ENCODE measurements around the gene HSPA12B. TPM values are rescaled to one million over a fixed set of nuclear protein-coding genes. Genes with fewer than 3 reads are reported as not detected.

HSPA12B gene
- total RNA-seq, 4 donors from 2014 or later, result 0.75 to 4.1 (median 2.7) TPM

DNA sequence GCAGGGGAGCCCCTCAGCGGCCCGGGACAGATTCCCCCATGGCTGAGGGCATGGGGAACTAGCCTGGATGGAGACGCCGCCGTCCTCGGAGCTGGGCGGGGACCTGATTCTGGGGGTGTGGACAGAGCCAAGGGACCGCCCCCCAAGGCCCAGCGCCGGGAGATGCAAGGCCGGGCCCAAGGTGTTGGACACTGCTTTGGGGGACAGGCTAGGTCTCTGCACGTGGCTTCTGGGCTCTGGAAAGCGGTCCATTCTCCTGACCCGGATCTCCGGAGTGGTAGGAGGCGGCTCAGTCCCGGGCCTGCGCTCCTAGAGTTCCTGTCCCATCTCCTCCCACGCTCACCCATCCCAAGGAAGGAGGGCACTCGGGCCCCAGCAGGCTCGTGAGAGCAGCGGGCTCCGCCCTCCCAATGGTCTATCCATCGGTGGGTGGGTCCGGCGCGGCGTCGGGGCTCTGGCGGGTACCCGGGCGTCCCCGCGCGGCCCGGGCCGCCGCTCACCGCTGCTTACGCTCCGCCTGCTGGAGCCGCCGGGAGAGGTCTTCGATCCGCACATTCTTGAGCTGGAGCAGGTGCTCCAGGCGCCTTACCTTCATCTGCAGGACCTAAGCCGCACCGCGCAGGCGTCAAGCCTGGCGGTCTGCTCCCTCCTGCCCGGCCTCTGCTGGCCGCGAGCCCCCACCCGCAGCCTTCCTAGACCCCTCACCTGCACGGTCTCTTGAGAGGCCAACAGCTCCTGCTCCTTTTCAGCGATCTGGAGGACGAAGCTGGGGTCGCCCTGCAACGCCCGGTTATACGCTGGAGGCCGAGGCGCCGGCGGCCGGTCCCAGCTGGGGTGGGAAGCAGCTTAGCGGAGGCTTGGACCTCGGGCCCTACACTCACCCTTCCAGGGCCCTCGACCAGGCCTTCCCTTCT is 45.5 kb downstream of the HSPA12B start:
- Histone ChIP-seq H3K27ac (peak overlapping the region in 1 of 4 donors; percentile 36), H3K4me3 (peak overlapping the region; percentile 22 to 51 (median 36)), H3K4me1 (peaks cover 5 to 25% (median 19%) of the 10 kb centered on the region in 4 donors), H3K9me3 (no peaks in the 10 kb centered on the region), H3K27me3 (peaks cover 16% of the 10 kb centered on the region), H3K36me3 (no peaks in the 10 kb centered on the region)
- TF ChIP-seq, protein P1, sequence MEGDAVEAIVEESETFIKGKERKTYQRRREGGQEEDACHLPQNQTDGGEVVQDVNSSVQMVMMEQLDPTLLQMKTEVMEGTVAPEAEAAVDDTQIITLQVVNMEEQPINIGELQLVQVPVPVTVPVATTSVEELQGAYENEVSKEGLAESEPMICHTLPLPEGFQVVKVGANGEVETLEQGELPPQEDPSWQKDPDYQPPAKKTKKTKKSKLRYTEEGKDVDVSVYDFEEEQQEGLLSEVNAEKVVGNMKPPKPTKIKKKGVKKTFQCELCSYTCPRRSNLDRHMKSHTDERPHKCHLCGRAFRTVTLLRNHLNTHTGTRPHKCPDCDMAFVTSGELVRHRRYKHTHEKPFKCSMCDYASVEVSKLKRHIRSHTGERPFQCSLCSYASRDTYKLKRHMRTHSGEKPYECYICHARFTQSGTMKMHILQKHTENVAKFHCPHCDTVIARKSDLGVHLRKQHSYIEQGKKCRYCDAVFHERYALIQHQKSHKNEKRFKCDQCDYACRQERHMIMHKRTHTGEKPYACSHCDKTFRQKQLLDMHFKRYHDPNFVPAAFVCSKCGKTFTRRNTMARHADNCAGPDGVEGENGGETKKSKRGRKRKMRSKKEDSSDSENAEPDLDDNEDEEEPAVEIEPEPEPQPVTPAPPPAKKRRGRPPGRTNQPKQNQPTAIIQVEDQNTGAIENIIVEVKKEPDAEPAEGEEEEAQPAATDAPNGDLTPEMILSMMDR (IDR thresholded peaks at IDR 0.05), result no peak
- TF ChIP-seq POLR2A (IDR thresholded peaks at IDR 0.05) (no peak), EP300 (IDR thresholded peaks at IDR 0.05; ENCODE audit: low read depth) (no peak), POLR2AphosphoS5 (IDR thresholded peaks at IDR 0.05) (no peak)
- in situ Hi-C loops (cut with MboI; ENCODE audit: low pct_ligation_motif_present in 1 of 4, low pct_unique_long_range_greater_than_20kb in 1 of 4, low sequenced_read_pairs in 3 of 4), result no loop called here
- intact Hi-C loops (cut with DNase I; ENCODE audit: low total_unique reads), result no loop called here
- WGBS, 2 donors (ENCODE audit: low coverage in 1 of 2), result 4% methylated on average over 40 of the region's 70 CpGs; no CpG with 5 or more reads in 1 of the 2 donors
- peak; percentile 69 for DNase-seq

DNA sequence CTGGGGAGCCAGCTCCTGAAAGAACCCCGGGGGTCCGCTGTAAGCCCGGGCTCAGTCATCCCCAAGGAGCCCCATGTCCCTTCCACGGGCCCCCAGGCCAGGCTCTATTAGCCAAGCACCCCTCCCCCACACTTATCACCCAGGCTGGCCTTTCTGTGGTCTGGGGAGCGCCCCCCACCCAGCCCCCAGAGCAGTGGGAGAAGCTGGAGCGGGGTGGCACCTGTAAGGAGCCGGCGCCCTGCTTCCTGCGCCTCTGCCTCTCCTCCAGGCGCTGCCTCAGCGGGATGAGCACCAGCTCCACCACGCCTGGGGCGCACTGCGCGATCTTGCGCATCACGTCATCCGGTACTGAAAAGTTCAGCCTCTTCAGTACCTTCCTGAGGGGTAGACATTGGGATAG is 46.5 kb downstream of the HSPA12B start:
- no peak for DNase-seq
- in situ Hi-C loops (cut with MboI; ENCODE audit: low pct_ligation_motif_present in 1 of 4, low pct_unique_long_range_greater_than_20kb in 1 of 4, low sequenced_read_pairs in 3 of 4), result no loop called here
- intact Hi-C loops (cut with DNase I; ENCODE audit: low total_unique reads), result no loop called here
- peaks cover 16% of the 10 kb centered on the region for H3K27me3 ChIP-seq
- WGBS, 2 donors (ENCODE audit: low coverage in 1 of 2), result 49% methylated on average over 18 of the region's 18 CpGs; no CpG with 5 or more reads in 1 of the 2 donors
- H3K36me3 ChIP-seq, result no peaks in the 10 kb centered on the region
- TF ChIP-seq EP300 (IDR thresholded peaks at IDR 0.05; ENCODE audit: low read depth) (no peak), POLR2AphosphoS5 (IDR thresholded peaks at IDR 0.05) (no peak), POLR2A (IDR thresholded peaks at IDR 0.05) (no peak)
- TF ChIP-seq, protein P1 (IDR thresholded peaks at IDR 0.05), result no peak
- no peak overlapping the region for H3K27ac ChIP-seq
- no peaks in the 10 kb centered on the region for H3K9me3 ChIP-seq
- peaks cover 5 to 31% (median 26%) of the 10 kb centered on the region in 4 donors for H3K4me1 ChIP-seq
- no peak overlapping the region for H3K4me3 ChIP-seq

DNA sequence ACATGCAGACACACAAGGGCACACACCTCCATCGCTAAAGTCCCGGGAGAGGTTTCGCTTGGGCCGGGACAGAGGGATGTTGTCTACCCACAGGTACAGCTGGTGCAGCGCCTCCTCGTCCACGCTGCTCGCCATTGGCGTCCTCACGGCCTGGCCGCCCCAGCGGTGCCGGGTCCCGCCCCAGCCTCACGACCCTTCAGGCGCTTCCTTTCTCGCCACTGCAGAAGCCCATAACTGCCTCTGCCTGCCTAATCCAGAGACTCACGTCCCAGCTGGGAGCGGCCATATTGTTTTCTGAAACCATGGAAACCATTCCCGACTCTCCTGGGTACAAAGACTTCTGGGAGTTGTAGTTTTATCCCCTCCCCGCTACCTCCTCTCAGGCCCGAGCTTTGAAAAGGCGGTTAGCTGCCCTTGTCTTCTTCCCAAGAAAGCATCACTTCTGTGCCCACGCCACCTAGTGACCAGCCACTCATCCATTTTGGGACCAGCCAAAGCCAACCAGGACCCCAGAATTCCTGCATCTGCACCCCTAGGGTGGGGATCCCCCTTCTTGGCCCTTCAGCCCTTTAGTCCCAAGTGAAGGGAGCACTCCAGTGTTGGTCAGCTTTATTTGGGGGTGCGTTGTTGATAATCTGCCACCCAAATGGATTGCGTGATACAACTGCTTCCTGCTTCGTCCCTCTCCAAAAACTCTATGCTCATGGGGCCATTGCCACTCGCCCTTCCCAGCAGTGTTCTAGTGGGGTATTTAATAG is 48.8 kb downstream of the HSPA12B start, which contains the start of gene SPEF1:
Gene SPEF1 (minus strand): TSS at position 296 of the 758 bp plus-strand sequence. CDS start 161 bp downstream, at position 135.
- H3K9me3 ChIP-seq, result no peaks in the 10 kb centered on the region
- peaks cover 19 to 51% (median 44%) of the 10 kb centered on the region in 4 donors for H3K4me1 ChIP-seq
- H3K4me3 ChIP-seq, result peak within 1 kb of the TSS in 3 of 4 donors; percentile 5 to 39 (median 26)
- intact Hi-C loops (cut with DNase I; ENCODE audit: low total_unique reads) (no loop called here), in situ Hi-C loops (cut with MboI; ENCODE audit: low pct_ligation_motif_present in 1 of 4, low pct_unique_long_range_greater_than_20kb in 1 of 4, low sequenced_read_pairs in 3 of 4) (no loop called here)
- TF ChIP-seq POLR2A (IDR thresholded peaks at IDR 0.05), result no peak
- TF ChIP-seq, protein P1 (IDR thresholded peaks at IDR 0.05), result peak; percentile 11 to 37 (median 28)
- H3K27me3 ChIP-seq, result peaks cover 16% of the 10 kb centered on the region
- H3K27ac ChIP-seq, result peak within 1 kb of the TSS; percentile 22 to 57 (median 33)
- WGBS, 2 donors (ENCODE audit: low coverage in 1 of 2), result 4 to 16% methylated on average over 4 to 28 of the region's 28 CpGs
- no peaks in the 10 kb centered on the region for H3K36me3 ChIP-seq
- DNase-seq, result peak; percentile 79

DNA sequence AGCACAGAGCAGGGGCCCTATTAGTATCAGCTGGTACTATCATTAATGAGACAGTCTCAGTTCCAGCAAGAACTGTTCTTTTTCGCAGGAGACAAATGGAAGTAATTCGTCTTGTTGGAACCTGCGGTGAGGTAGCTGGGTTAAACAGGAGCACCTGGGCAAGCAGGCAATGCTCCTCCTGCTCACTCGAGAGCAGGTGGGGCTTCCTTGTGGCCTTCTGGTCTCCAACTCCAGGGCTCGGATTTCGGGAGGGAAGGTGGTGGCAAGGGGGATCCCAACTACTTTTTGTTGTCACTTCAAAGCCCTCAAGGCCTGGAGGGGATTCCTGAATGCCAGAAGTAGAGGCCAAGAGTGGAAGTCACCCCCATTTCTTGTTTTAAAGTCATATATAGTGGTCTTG is 50.1 kb downstream of the HSPA12B start:
- Histone ChIP-seq H3K27me3 (peaks cover 16% of the 10 kb centered on the region), H3K4me3 (no peak overlapping the region), H3K27ac (no peak overlapping the region), H3K4me1 (peaks cover 25 to 51% (median 45%) of the 10 kb centered on the region in 4 donors), H3K36me3 (no peaks in the 10 kb centered on the region), H3K9me3 (no peaks in the 10 kb centered on the region)
- no peak for DNase-seq
- 78% methylated on average over 6 of the region's 6 CpGs; no CpG with 5 or more reads in 1 of the 2 donors for WGBS, 2 donors (ENCODE audit: low coverage in 1 of 2)
- in situ Hi-C loops (cut with MboI; ENCODE audit: low pct_ligation_motif_present in 1 of 4, low pct_unique_long_range_greater_than_20kb in 1 of 4, low sequenced_read_pairs in 3 of 4) (no loop called here), intact Hi-C loops (cut with DNase I; ENCODE audit: low total_unique reads) (no loop called here)
- TF ChIP-seq POLR2A (IDR thresholded peaks at IDR 0.05) (no peak), EP300 (IDR thresholded peaks at IDR 0.05; ENCODE audit: low read depth) (no peak), POLR2AphosphoS5 (IDR thresholded peaks at IDR 0.05) (no peak)
- TF ChIP-seq, protein P1 (IDR thresholded peaks at IDR 0.05), result no peak
